Activated CD4-positive, CD25-positive, alpha-beta regulatory T cell treated with anti-CD3 and anti-CD28 coated beads, Interleukin-2, amount 50 U/mL, for 24 hours (primary cell): Measurements from ENCODE around the gene BST1.

ENCODE experiments used
- ATAC-seq, 2 donors: fragments of 150-1000 bp; cut with Tn5 transposase; one replicate each; pipeline ENCODE4 v1.10.0; 2021; ENCODE audit warnings: mild to moderate bottlenecking in 1 of 2, moderate library complexity in 1 of 2

BST1 gene

DNA sequence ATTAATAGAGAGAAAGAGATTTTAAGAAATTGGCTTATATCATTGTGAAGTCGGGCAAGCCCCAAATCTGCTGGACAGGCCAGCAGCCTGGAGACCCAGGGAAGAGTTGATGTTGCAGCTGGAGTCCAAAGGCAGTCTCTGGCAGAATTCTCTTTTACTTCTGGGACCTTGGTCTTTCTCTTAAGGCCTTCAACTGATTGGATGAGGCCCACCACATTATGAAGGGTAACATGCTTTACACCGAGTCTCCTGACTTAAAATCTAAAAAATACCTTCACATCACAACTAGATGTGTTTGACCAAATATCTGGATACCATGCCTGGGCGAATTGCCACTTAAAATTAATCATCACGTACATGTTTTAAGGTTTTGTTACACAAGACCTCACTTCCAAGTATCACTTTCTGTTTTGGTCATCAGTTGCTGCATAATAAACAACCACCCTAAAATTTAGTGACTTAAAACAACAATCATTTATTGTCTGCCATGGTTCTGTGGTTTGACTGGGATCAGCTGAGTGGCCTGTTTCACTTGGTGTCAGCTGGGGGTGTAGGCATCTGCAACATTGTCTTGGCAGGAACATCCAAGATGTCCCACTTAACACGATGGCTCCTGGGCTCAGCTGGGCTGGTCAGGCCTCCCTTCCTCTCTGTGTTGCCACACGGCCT lies 78.7 kb downstream of the BST1 start:
- ATAC-seq, result peak in 1 of 2 donors; percentile 14
